WERI-Rb-1 (cell line): ENCODE measurements around the gene TNFRSF1B.

Experiments used
- DNase-seq: peaks from one replicate; pipeline ENCODE4 v3.0.0-alpha.2; 2020
- H3K27ac ChIP-seq: fragments of 250-450 bp; sonication (Bioruptor Pico); 2 replicates; pipeline ENCODE4 v1.5.1; 2020; ENCODE audit warnings: mild to moderate bottlenecking, moderate library complexity
- H3K27me3 ChIP-seq: fragments of 250-450 bp; sonication (Bioruptor Pico); 2 replicates; pipeline ENCODE4 v1.5.1; 2021; ENCODE audit warnings: mild to moderate bottlenecking, low read depth, moderate library complexity; ENCODE audit not compliant: insufficient read depth, severe bottlenecking
- H3K36me3 ChIP-seq: fragments of 250-450 bp; sonication (Bioruptor Pico); 2 replicates; pipeline ENCODE4 v1.5.1; 2020; ENCODE audit warnings: mild to moderate bottlenecking, moderate library complexity
- H3K4me3 ChIP-seq: 2 replicates; pipeline ENCODE4 v1.5.1; 2011; ENCODE audit warnings: low read depth, mild to moderate bottlenecking, control low read depth, low read length
- H3K9me3 ChIP-seq: fragments of 250-450 bp; sonication (Bioruptor Pico); 2 replicates; pipeline ENCODE4 v1.5.1; 2021; ENCODE audit warnings: mild to moderate bottlenecking, moderate library complexity; ENCODE audit not compliant: severe bottlenecking
- TF ChIP-seq, protein P1 (sequence below): IDR thresholded peaks from 2 replicates; pipeline ENCODE4 v1.5.1; 2011; ENCODE audit warnings: low read depth, mild to moderate bottlenecking, control low read depth, inconsistent platforms, low read length

The TNFRSF1B gene

DNA sequence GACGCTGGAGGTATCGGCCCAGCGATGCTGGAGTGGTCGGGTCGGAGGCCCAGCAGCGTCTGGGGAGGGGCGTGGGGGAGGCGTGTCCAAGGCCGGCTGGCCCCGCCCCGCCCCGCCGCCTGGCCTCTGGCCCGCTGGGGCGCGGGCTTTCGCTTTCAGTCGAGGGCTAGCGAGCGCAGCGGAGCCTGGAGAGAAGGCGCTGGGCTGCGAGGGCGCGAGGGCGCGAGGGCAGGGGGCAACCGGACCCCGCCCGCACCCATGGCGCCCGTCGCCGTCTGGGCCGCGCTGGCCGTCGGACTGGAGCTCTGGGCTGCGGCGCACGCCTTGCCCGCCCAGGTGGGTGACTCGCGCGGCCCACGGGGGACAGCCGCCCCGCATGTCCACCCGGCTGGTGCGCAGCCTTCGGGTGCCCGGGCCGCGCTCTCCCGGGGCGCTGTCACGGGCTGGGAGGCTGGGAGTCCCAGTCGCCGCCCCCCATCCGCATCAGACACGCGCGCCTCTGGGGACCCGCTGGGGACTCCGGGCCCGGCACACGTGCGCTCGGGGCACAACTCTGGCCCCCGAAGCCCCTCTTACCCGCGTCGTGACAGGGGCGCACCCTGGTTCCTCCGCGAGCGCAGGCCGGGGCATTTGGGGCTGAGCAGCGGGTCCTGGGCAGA is at the start of gene TNFRSF1B:
Gene TNFRSF1B (plus strand): TSS at position 158 of the 659 bp plus-strand sequence. CDS start 101 bp downstream, at position 259.
- H3K36me3 ChIP-seq, result no peaks in the 10 kb centered on the region
- no peaks in the 10 kb centered on the region for H3K9me3 ChIP-seq
- DNase-seq, result peak; percentile 15
- peaks cover 83% of the 10 kb centered on the region for H3K27me3 ChIP-seq
- no peak within 1 kb of the TSS for H3K27ac ChIP-seq
- TF ChIP-seq, protein P1, sequence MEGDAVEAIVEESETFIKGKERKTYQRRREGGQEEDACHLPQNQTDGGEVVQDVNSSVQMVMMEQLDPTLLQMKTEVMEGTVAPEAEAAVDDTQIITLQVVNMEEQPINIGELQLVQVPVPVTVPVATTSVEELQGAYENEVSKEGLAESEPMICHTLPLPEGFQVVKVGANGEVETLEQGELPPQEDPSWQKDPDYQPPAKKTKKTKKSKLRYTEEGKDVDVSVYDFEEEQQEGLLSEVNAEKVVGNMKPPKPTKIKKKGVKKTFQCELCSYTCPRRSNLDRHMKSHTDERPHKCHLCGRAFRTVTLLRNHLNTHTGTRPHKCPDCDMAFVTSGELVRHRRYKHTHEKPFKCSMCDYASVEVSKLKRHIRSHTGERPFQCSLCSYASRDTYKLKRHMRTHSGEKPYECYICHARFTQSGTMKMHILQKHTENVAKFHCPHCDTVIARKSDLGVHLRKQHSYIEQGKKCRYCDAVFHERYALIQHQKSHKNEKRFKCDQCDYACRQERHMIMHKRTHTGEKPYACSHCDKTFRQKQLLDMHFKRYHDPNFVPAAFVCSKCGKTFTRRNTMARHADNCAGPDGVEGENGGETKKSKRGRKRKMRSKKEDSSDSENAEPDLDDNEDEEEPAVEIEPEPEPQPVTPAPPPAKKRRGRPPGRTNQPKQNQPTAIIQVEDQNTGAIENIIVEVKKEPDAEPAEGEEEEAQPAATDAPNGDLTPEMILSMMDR, result no peak
- no peak within 1 kb of the TSS for H3K4me3 ChIP-seq

DNA sequence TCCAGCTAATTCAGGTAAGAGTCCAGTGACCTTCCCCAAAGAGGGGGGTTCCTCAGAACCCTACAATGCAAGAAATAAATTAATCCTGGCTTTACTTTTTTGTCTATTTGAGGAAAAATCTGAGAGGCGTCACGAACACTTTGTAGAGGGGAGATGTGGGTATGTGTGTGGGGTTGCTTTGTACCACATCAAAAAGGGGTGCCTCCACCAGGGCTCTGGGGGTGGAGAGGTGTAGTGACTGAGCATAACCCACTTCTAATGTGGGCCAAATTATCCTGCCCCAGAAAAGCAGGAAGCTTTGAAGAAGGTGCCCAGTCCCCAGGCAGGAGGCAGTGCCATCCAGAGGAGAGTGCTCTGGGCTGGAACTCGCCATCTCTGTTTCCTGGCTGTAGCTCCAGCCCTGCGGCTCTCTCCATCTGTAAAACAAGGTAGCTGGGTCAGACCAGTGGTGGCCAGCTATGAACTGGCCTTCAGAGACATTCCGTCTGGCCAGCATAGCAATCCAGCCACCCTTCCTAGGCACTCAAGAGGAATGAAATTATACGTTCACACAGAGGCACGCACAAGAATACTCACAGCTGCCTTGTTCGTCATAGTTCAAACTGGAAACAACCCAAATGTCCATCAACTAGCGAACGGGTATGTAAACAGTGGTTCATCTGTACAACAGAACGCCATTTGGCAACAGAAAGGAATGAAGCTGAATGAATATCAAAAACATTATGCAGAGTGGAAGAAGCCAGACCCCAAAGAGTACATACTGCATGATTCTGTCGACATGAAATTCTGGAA is 45.4 kb upstream of the TNFRSF1B start:
- Histone ChIP-seq H3K27me3 (peaks cover 26% of the 10 kb centered on the region), H3K9me3 (no peaks in the 10 kb centered on the region), H3K4me3 (no peak overlapping the region), H3K27ac (no peak overlapping the region), H3K36me3 (no peaks in the 10 kb centered on the region)
- DNase-seq, result no peak
- TF ChIP-seq, protein P1, result no peak

- Histone ChIP-seq H3K9me3 (no peaks in the 10 kb centered on the region), H3K4me3 (no peak overlapping the region), H3K36me3 (no peaks in the 10 kb centered on the region), H3K27me3 (peaks cover 26% of the 10 kb centered on the region), H3K27ac (no peak overlapping the region)
- TF ChIP-seq, protein P1, result no peak
- DNase-seq, result no peak
Observed at GRCh38 chr1:12123172-12123571, 43.6 kb upstream of the TNFRSF1B start.

DNA sequence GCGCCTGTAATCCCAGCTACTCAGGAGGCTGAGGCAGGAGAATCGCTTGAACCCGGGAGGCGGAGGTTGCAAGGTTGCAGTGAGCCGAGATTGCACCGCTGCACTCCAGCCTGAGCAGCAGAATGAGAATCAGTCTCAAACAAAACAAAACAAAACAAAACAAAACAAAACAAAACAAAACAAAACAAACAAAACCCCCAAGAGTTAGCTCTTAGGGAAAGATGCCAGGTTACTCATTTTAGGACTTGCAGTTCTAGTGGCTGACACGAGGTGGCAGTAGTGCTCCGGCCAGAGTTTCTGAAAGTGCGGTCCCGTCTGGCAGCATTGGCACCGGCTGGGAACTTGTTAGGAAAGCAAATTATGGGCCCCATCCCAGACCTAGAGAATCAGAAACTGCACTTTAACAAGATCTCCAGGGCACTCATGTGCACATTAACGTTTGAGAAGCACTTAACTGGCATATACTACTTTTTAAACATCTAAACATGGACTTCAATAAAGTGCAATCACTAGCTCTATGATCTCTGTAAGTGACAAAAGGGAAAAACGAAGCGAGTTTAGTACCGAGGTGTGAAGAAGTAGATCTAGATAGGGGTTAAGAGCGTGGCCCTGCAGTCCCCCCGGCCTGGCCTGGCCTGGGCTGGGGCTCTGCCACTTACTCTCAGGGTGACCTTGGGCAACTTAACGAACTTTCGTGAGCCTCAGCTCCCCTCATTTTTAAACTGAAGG is 41.9 kb upstream of the TNFRSF1B start:
- Histone ChIP-seq H3K27me3 (peaks cover 26% of the 10 kb centered on the region), H3K27ac (no peak overlapping the region), H3K9me3 (no peaks in the 10 kb centered on the region), H3K4me3 (no peak overlapping the region), H3K36me3 (no peaks in the 10 kb centered on the region)
- DNase-seq, result peak; percentile 54
- TF ChIP-seq, protein P1, result peak; percentile 78

DNA sequence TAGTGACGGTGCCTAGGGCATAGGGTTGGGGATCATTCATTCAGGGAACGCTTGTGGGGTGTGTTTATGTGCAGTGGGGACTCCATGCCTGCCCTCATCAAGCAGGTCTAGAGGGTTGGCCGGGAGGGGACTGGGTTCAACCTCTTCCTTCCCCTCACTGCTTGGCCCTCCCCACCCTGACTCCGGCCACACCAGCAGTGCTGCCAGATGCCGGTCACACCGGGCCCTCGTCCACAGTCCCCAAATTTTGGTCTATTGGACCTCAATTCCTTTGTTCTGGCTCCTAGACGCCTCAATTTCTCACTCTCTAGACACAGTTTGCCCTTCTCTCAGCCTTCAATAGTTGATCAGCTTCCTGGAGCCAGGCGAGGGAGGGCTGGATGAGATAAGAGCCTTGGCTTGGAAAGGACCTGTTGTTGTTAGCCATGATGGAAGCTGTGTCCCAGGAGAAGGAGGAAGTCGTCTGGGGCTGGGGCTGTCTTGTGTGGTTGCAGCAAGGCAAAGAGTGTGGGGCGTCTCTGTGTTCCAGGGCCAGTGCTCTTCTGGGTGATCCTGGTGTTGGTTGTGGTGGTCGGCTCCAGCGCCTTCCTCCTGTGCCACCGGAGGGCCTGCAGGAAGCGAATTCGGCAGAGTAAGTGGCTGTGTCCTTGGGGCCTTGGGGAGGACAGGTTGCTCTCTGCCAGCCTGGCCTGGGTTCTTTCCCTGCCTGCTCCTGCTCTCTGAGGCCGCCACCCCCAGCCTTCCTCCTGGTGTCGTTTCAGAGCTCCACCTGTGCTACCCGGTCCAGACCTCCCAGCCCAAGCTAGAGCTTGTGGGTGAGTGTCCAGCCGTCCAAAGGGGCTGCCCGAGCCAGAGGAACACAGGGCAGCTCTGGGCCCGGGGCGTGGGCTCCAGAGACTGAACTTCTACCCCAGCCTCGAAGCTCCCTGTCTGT is 41.1 kb upstream of the TNFRSF1B start:
- H3K27ac ChIP-seq, result no peak overlapping the region
- H3K27me3 ChIP-seq, result peaks cover 26% of the 10 kb centered on the region
- H3K4me3 ChIP-seq, result no peak overlapping the region
- TF ChIP-seq, protein P1, result no peak
- DNase-seq, result no peak
- no peaks in the 10 kb centered on the region for H3K9me3 ChIP-seq
- H3K36me3 ChIP-seq, result no peaks in the 10 kb centered on the region
